ENCODE results near the gene VIL1.
A peak's percentile ranks its signal among the peaks of the same experiment; 100 is the strongest.

Gene VIL1

GRCh38 chr2:218395456-218395825 is 23.5 kb upstream of the VIL1 start:
- DNase-seq: no peak

- peak; percentile 95 for DNase-seq
These were observed 22.9 kb upstream of the VIL1 start for GRCh38 chr2:218395826-218396687.

DNA sequence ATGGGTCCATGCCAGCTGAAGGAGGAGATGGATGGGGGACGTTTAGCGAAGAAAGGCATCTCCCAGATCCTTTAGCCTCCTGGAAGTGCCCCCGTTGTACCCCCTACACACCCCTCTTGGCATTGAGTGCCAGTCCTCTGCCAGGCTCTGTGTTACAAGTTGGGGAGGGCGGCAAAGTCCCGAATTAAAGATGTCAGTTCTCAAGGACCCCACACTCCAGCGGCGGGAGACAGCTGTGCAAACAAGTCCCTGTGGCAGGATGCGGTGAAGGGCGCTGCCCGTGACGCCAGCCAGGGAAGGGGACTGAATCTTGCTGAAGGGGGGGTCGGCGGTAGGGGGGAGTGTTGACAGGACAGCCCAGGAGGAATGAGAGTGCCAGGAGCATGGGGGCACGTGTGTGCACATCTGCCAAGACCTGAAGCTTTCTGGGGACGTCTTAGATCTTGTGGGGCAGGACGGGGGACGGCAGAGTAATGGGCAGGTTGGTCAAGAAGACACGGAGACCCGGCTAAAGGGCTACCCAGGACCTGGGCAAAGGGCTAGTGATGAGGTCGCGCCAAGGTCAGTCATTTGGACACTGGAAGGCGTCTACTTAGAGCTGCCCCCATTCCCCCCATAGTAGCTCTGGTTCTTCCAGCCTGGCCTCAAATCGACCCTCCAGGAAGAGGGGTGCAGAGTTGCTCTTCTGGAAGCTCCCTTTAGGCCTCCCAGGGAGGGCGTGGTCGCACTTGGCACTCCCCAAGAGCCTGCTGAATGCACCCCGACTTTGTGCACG is 22.0 kb upstream of the VIL1 start:
- DNase-seq: peak; percentile 64

- DNase-seq: no peak
These were observed 21.5 kb upstream of the VIL1 start for GRCh38 chr2:218397463-218397819.

- peak; percentile 54 for DNase-seq
These were observed 21.0 kb upstream of the VIL1 start for GRCh38 chr2:218397820-218398436.

GRCh38 chr2:218398437-218399390 is 20.2 kb upstream of the VIL1 start:
- peak; percentile 73 for DNase-seq

- peak; percentile 95 for DNase-seq
These were observed 19.3 kb upstream of the VIL1 start, which contains the start of gene CTDSP1 for GRCh38 chr2:218399391-218400166. TSS of gene CTDSP1 (plus strand) at chr2:218399868. CDS start at chr2:218400091, 223 bp downstream.

DNA sequence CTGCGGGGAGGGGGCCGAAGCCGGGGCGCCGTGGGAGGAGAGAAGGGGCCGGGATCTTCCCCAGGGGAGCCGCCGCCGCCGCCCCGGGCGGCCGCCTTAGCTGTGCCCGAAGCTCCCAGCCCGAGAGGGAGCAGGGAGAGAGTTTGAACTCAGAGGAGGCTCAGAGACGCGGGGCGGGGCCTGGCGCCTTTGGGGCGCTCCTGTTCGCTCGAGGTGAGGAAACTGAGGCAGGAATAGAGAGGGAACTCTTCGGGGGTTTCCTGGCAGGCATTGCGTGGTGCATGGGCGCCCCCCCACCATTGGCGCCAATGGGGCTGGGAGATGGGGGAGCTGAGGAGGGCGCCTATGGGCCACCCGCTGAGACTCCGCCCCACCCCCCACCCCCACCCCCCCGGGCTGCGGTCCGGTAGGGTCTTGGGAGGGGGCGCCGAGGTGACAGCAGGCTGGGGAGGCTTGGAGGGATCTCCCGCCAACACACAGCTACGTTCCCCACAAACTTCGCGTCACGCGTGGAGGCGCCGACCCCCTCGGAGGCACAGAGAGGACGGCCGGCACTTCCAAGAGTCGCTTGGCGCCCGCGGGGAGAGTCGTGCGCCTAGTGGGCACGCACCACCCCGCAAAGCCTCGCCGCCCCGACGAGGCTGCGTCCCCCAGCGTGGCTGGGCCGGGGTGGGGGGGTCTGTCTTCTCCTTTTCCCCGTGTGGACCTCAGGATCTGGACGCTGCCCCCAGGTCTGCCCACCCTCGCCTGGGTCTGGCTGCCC is 18.6 kb upstream of the VIL1 start:
- DNase-seq: peak; percentile 50

GRCh38 chr2:218400930-218401881 is 17.7 kb upstream of the VIL1 start:
- DNase-seq: no peak

GRCh38 chr2:218401890-218402289 is 17.0 kb upstream of the VIL1 start:
- no peak for DNase-seq

- no peak for DNase-seq
These were observed 16.4 kb upstream of the VIL1 start for GRCh38 chr2:218402491-218402901.

- no peak for DNase-seq
These were observed 16.0 kb upstream of the VIL1 start for GRCh38 chr2:218402911-218403411.

DNA sequence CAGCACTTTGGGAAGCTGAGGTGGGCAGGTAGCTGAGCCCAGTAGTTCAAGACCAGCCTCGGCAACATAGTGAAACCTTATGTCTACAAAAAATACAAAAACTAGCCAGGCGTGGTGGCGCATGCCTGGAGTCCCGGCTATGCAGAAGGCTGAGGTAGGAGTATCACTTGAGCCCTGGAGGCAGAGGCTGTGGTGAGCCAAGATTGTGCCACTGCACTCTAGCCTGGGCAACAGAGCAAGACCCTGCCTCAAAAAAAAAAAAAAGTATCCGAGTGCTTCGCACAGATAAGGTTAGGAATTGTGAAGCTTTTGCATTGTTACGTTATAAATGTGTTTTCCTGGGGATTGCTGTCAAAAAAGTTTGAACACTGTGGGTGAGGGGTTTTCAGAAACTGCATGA is 15.1 kb upstream of the VIL1 start:
- no peak for DNase-seq

GRCh38 chr2:218404351-218405085 is 14.4 kb upstream of the VIL1 start:
- no peak for DNase-seq

DNA sequence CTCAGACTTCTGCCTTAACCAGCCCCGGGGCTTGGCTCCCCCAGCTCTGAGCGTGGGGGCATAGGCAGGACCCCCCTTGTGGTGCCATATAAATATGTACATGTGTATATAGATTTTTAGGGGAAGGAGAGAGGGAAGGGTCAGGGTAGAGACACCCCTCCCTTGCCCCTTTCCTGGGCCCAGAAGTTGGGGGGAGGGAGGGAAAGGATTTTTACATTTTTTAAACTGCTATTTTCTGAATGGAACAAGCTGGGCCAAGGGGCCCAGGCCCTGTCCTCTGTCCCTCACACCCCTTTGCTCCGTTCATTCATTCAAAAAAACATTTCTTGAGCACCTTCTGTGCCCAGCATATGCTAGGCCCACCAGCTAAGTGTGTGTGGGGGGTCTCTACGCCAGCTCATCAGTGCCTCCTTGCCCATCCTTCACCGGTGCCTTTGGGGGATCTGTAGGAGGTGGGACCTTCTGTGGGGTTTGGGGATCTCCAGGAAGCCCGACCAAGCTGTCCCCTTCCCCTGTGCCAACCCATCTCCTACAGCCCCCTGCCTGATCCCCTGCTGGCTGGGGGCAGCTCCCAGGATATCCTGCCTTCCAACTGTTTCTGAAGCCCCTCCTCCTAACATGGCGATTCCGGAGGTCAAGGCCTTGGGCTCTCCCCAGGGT is 13.7 kb upstream of the VIL1 start:
- DNase-seq: no peak

- DNase-seq: peak; percentile 28
These were observed 13.1 kb upstream of the VIL1 start for GRCh38 chr2:218405746-218406208.

GRCh38 chr2:218406209-218406948 is 12.5 kb upstream of the VIL1 start:
- peak; percentile 96 for DNase-seq

Measured in activated CD4-positive, alpha-beta T cell treated with anti-CD3 and anti-CD28 coated beads for 48 hours (primary cell).